Skeletal muscle cell (primary cell): Measurements from ENCODE around the gene XPO6.

ENCODE experiments used
- DNase-seq: peaks from one replicate; pipeline ENCODE4 v3.0.0-alpha.2; 2010; ENCODE audit warnings: low read depth
- H3K4me3 ChIP-seq: 2 replicates; pipeline ENCODE4 v1.5.1; 2011; ENCODE audit warnings: low read depth, mild to moderate bottlenecking, control low read depth, low read length, moderate library complexity

The XPO6 gene

GRCh38 chr16:28210979-28211588 is 681 bp downstream of the XPO6 start:
- DNase-seq: peak; percentile 18
- H3K4me3 ChIP-seq: peak overlapping the region; percentile 73

- no peak for DNase-seq
- H3K4me3 ChIP-seq: peak overlapping the region; percentile 73
These were observed 1.5 kb downstream of the XPO6 start for GRCh38 chr16:28210264-28210663.

- no peak overlapping the region for H3K4me3 ChIP-seq
- no peak for DNase-seq
These were observed 2.9 kb downstream of the XPO6 start for GRCh38 chr16:28208824-28209223.

GRCh38 chr16:28208131-28208530 is 3.6 kb downstream of the XPO6 start:
- no peak for DNase-seq
- no peak overlapping the region for H3K4me3 ChIP-seq

GRCh38 chr16:28207399-28207798 is 4.4 kb downstream of the XPO6 start:
- no peak overlapping the region for H3K4me3 ChIP-seq

GRCh38 chr16:28205974-28206373 is 5.8 kb downstream of the XPO6 start:
- no peak overlapping the region for H3K4me3 ChIP-seq
- no peak for DNase-seq

More at GRCh38 chr16:28207399-28207798, 4.4 kb downstream of the XPO6 start:
- no peak for DNase-seq

GRCh38 chr16:28205117-28205899 is 6.5 kb downstream of the XPO6 start:
- no peak for DNase-seq
- no peak overlapping the region for H3K4me3 ChIP-seq

- no peak overlapping the region for H3K4me3 ChIP-seq
- DNase-seq: no peak
These were observed 7.1 kb downstream of the XPO6 start for GRCh38 chr16:28204622-28205021.

- no peak overlapping the region for H3K4me3 ChIP-seq
- no peak for DNase-seq
These were observed 7.6 kb downstream of the XPO6 start for GRCh38 chr16:28204204-28204603.

GRCh38 chr16:28202147-28202746 is 9.5 kb downstream of the XPO6 start:
- H3K4me3 ChIP-seq: no peak overlapping the region
- DNase-seq: no peak

- no peak for DNase-seq
- no peak overlapping the region for H3K4me3 ChIP-seq
These were observed 11.1 kb downstream of the XPO6 start for GRCh38 chr16:28200661-28201060.

GRCh38 chr16:28196387-28196987 is 15.3 kb downstream of the XPO6 start:
- H3K4me3 ChIP-seq: no peak overlapping the region
- no peak for DNase-seq

- no peak for DNase-seq
- H3K4me3 ChIP-seq: no peak overlapping the region
These were observed 15.9 kb downstream of the XPO6 start for GRCh38 chr16:28195859-28196258.

GRCh38 chr16:28193530-28194423 is 18.0 kb downstream of the XPO6 start:
- no peak overlapping the region for H3K4me3 ChIP-seq
- DNase-seq: peak; percentile 86

GRCh38 chr16:28192806-28193529 is 18.8 kb downstream of the XPO6 start:
- DNase-seq: no peak
- no peak overlapping the region for H3K4me3 ChIP-seq

- H3K4me3 ChIP-seq: no peak overlapping the region
- no peak for DNase-seq
These were observed 20.3 kb downstream of the XPO6 start for GRCh38 chr16:28191364-28191960.

GRCh38 chr16:28189245-28189644 is 22.5 kb downstream of the XPO6 start:
- DNase-seq: no peak
- H3K4me3 ChIP-seq: no peak overlapping the region
